ENCODE measurements around the gene SIGLEC10. TPM values are rescaled to one million over a fixed set of nuclear protein-coding genes. Genes with fewer than 3 reads are reported as not detected.

SIGLEC10 gene
- polyA plus RNA-seq, 2 of the 4 experiments (the other 2 are of a cell fraction) = not detected

DNA sequence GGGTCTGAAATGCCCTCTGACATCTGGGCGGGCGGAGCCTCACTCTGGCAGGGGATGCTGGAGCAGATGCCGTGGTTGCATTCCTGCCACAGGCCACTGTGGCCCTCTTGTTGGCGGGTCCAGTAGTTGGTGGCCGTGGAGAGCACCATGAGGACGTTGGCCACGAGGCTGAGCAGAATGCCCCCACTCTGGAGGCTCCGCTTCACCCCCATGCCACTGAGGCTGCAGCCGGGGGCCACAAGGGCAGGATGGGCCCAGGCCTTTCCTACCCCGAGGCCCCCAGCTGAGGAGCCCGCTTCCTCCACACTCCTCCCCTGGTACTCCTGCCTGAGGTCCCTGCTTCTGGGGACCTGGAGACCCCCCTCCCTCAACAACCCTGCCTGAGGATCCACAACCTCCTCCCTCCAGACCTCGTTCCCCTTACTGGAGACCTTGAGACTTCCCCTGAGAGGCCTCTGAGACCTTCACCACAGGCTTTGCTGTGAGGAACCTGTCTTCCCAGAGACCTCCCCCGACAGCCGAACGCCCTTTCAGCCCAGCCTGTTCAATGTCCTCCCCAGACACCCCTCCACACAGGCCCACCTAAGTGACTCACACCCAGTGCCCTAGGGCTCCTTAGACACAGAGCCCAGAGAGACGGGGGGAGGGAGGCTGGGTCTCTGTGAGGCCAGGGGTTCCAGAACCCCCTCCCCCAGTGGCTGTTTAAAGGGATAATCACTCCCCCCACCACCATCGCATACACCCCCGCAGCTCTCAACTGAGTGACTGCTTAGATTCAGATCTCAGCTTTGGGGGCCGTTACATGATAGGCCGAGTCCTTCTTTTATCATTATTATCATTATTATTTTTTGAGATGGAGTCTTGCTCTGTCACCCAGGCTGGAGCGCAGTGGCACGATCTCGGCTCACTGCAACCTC, 48.8 kb downstream of the SIGLEC10 start, which contains the start of gene CLDND2:
TSS of gene CLDND2 (minus strand) at position 638 of the 917 bp plus-strand sequence. CDS start at position 212, 426 bp downstream.
- POLR2A ChIA-PET = interaction anchor here (0.8 to 1.8 kb wide), 5 partner anchors 9 to 335 kb away, joined by 3 to 59 read pairs (median 4); no protein-coding TSS in a partner anchor
- Histone ChIP-seq H3K9me3 (no peaks in the 10 kb centered on the region), H3K4me1 (peaks cover 25% of the 10 kb centered on the region), H3K4me3 (peak within 1 kb of the TSS; percentile 61), H3K4me2 (peak within 1 kb of the TSS; percentile 99), H3K27ac (peak within 1 kb of the TSS; percentile 94 to 97)
- WGBS (ENCODE audit: missing lambda C conversion rate) = 70% methylated on average over 23 of the region's 23 CpGs
- FAIRE-seq = no peak
- CTCF ChIA-PET = interaction anchor here (1.0 to 5.7 kb wide), 7 partner anchors 13 to 293 kb away, joined by 3 to 28 read pairs (median 5); no protein-coding TSS in a partner anchor
- DNase-seq (ENCODE audit: low read depth in 1 of 2, low spot score in 1 of 2) = no peak
- 0 out of 6 replicates have a peak, but pooled peaks of 1 of the 2 experiments have one; percentile 0 for ATAC-seq
- no peak for TF ChIP-seq POLR2A (IDR thresholded peaks at IDR 0.05; ENCODE audit: low read length)
- TF ChIP-seq CBX8 (IDR thresholded peaks at IDR 0.05) = no peak
- TF ChIP-seq, protein P1, sequence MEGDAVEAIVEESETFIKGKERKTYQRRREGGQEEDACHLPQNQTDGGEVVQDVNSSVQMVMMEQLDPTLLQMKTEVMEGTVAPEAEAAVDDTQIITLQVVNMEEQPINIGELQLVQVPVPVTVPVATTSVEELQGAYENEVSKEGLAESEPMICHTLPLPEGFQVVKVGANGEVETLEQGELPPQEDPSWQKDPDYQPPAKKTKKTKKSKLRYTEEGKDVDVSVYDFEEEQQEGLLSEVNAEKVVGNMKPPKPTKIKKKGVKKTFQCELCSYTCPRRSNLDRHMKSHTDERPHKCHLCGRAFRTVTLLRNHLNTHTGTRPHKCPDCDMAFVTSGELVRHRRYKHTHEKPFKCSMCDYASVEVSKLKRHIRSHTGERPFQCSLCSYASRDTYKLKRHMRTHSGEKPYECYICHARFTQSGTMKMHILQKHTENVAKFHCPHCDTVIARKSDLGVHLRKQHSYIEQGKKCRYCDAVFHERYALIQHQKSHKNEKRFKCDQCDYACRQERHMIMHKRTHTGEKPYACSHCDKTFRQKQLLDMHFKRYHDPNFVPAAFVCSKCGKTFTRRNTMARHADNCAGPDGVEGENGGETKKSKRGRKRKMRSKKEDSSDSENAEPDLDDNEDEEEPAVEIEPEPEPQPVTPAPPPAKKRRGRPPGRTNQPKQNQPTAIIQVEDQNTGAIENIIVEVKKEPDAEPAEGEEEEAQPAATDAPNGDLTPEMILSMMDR (IDR thresholded peaks at IDR 0.05) = no peak
- TF ChIP-seq ZC3H11A (IDR thresholded peaks at IDR 0.05) = no peak
- TF ChIP-seq, protein P2, sequence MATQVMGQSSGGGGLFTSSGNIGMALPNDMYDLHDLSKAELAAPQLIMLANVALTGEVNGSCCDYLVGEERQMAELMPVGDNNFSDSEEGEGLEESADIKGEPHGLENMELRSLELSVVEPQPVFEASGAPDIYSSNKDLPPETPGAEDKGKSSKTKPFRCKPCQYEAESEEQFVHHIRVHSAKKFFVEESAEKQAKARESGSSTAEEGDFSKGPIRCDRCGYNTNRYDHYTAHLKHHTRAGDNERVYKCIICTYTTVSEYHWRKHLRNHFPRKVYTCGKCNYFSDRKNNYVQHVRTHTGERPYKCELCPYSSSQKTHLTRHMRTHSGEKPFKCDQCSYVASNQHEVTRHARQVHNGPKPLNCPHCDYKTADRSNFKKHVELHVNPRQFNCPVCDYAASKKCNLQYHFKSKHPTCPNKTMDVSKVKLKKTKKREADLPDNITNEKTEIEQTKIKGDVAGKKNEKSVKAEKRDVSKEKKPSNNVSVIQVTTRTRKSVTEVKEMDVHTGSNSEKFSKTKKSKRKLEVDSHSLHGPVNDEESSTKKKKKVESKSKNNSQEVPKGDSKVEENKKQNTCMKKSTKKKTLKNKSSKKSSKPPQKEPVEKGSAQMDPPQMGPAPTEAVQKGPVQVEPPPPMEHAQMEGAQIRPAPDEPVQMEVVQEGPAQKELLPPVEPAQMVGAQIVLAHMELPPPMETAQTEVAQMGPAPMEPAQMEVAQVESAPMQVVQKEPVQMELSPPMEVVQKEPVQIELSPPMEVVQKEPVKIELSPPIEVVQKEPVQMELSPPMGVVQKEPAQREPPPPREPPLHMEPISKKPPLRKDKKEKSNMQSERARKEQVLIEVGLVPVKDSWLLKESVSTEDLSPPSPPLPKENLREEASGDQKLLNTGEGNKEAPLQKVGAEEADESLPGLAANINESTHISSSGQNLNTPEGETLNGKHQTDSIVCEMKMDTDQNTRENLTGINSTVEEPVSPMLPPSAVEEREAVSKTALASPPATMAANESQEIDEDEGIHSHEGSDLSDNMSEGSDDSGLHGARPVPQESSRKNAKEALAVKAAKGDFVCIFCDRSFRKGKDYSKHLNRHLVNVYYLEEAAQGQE (IDR thresholded peaks at IDR 0.05) = no peak
- no peak for TF ChIP-seq RCOR1 (IDR thresholded peaks at IDR 0.05; ENCODE audit: low read depth, low read length)
- no peak for TF ChIP-seq RFX5 (IDR thresholded peaks at IDR 0.05)
- no peak for TF ChIP-seq BHLHE40 (IDR thresholded peaks at IDR 0.05; ENCODE audit: low read depth, low read length)
- TF ChIP-seq HOXB5 (CRISPR knock-in tag; IDR thresholded peaks at IDR 0.05) = no peak
- no peak for TF ChIP-seq USF2 (IDR thresholded peaks at IDR 0.05)
- TF ChIP-seq HDAC2 (IDR thresholded peaks at IDR 0.05) = no peak
- TF ChIP-seq MYC (IDR thresholded peaks at IDR 0.05; ENCODE audit: borderline replicate concordance, low read length) = no peak
- TF ChIP-seq TP53 (CRISPR knock-in tag; IDR thresholded peaks at IDR 0.05) = no peak
- no peak for TF ChIP-seq ELK1 (IDR thresholded peaks at IDR 0.05; ENCODE audit: low read depth, low read length)
- no peak for TF ChIP-seq HMGXB4 (CRISPR knock-in tag; IDR thresholded peaks at IDR 0.05; ENCODE audit: borderline replicate concordance)
- TF ChIP-seq HOXB13 (CRISPR knock-in tag; IDR thresholded peaks at IDR 0.05; ENCODE audit: low read depth) = no peak
